Ureter (tissue), 1 donor: ENCODE measurements around the gene BTBD17. TPM values are rescaled to one million over a fixed set of nuclear protein-coding genes. Genes with fewer than 3 reads are reported as not detected.

Source experiments
- DNase-seq: peaks from one replicate; pipeline ENCODE4 v3.0.0-alpha.2; 2020; ENCODE audit warnings: low spot score
- total RNA-seq: library from RNA; stranded (reverse); gene quantifications from one replicate; pipeline ENCODE4 v1.2.4, GENCODE V29; 2023
- donor health status: DM: yes; HTN: yes; CAD: no.

BTBD17 gene
- total RNA-seq, 1 donor from 2014 or later = not detected

GRCh38 chr17:74336307-74336706 is 25.4 kb downstream of the BTBD17 start:
- DNase-seq = no peak

- no peak for DNase-seq
These were observed 26.1 kb downstream of the BTBD17 start for GRCh38 chr17:74335529-74336062.

- no peak for DNase-seq
These were observed 27.2 kb downstream of the BTBD17 start for GRCh38 chr17:74334393-74335039.

GRCh38 chr17:74332763-74333283 is 28.8 kb downstream of the BTBD17 start:
- DNase-seq = no peak

GRCh38 chr17:74332017-74332650 is 29.5 kb downstream of the BTBD17 start:
- no peak for DNase-seq

- DNase-seq = no peak
These were observed 31.2 kb downstream of the BTBD17 start for GRCh38 chr17:74330446-74330845.

- no peak for DNase-seq
These were observed 32.3 kb downstream of the BTBD17 start for GRCh38 chr17:74329378-74329777.

GRCh38 chr17:74328487-74328886 is 33.2 kb downstream of the BTBD17 start:
- DNase-seq = no peak

GRCh38 chr17:74326506-74326905 is 35.2 kb downstream of the BTBD17 start:
- DNase-seq = no peak

GRCh38 chr17:74325743-74326379 is 35.8 kb downstream of the BTBD17 start, which contains the start of gene KIF19:
KIF19 (plus strand) TSS chr17:74326226; CDS start chr17:74326350, 124 bp downstream.
- no peak for DNase-seq

GRCh38 chr17:74325376-74325742 is 36.3 kb downstream of the BTBD17 start:
- DNase-seq = no peak

GRCh38 chr17:74324521-74324920 is 37.1 kb downstream of the BTBD17 start:
- DNase-seq = no peak

GRCh38 chr17:74318391-74318790 is 43.3 kb downstream of the BTBD17 start:
- no peak for DNase-seq

- DNase-seq = no peak
These were observed 44.6 kb downstream of the BTBD17 start for GRCh38 chr17:74317071-74317470.

GRCh38 chr17:74316220-74316619 is 45.4 kb downstream of the BTBD17 start:
- no peak for DNase-seq

- DNase-seq = no peak
These were observed 46.8 kb downstream of the BTBD17 start for GRCh38 chr17:74314877-74315276.

- DNase-seq = no peak
These were observed 51.8 kb downstream of the BTBD17 start for GRCh38 chr17:74309902-74310301.

GRCh38 chr17:74307984-74308773 is 53.5 kb downstream of the BTBD17 start:
- DNase-seq = no peak
